Astrocyte (in vitro differentiated cells and primary cell): ENCODE data around the gene CSGALNACT2. TPM values are rescaled to one million over a fixed set of nuclear protein-coding genes. Genes with fewer than 3 reads are reported as not detected.

Experiments used
- DNase-seq: peaks from one replicate; pipeline ENCODE4 v3.0.0-alpha.2; 2010; ENCODE audit warnings: low read depth
- FAIRE-seq: peaks from 2 replicates; lab custom pipeline; 2011; peaks lifted over from hg19 to GRCh38; lab: Jason Lieb, UNC
- H2AFZ ChIP-seq: 2 replicates; pipeline ENCODE4 v1.6.0; 2012; ENCODE audit warnings: low read depth, low read length, inconsistent platforms
- H3K27ac ChIP-seq: 2 replicates; pipeline ENCODE4 v1.5.1; 2011; ENCODE audit warnings: low read depth, low read length, inconsistent platforms
- H3K27me3 ChIP-seq: 2 replicates; pipeline ENCODE4 v1.6.0; 2011; ENCODE audit warnings: low read length, inconsistent platforms; ENCODE audit not compliant: insufficient read depth
- H3K36me3 ChIP-seq: 2 replicates; pipeline ENCODE4 v1.5.1; 2011; ENCODE audit warnings: low read length, inconsistent platforms; ENCODE audit not compliant: insufficient read depth
- H3K4me1 ChIP-seq: 2 replicates; pipeline ENCODE4 v1.5.1; 2011; ENCODE audit warnings: low read length, inconsistent platforms; ENCODE audit not compliant: insufficient read depth
- H3K4me2 ChIP-seq: 2 replicates; pipeline ENCODE4 v1.6.0; 2012; ENCODE audit warnings: low read length, inconsistent platforms
- H3K4me3 ChIP-seq: 2 replicates; pipeline ENCODE4 v1.5.1; 2011; ENCODE audit warnings: low read depth, mild to moderate bottlenecking, low read length, inconsistent platforms; ENCODE audit not compliant: insufficient read depth
- H3K79me2 ChIP-seq: 2 replicates; pipeline ENCODE4 v1.6.0; 2012; ENCODE audit warnings: mild to moderate bottlenecking, low read length, inconsistent platforms; ENCODE audit not compliant: insufficient read depth
- H3K9ac ChIP-seq: 2 replicates; pipeline ENCODE4 v1.6.0; 2012; ENCODE audit warnings: mild to moderate bottlenecking, low read length, inconsistent platforms
- H3K9me3 ChIP-seq: 2 replicates; pipeline ENCODE4 v1.5.1; 2012; ENCODE audit warnings: low read depth, mild to moderate bottlenecking, low read length, inconsistent platforms; ENCODE audit not compliant: insufficient read depth
- H4K20me1 ChIP-seq: 2 replicates; pipeline ENCODE4 v1.6.0; 2012; ENCODE audit warnings: low read length, inconsistent platforms; ENCODE audit not compliant: insufficient read depth
- H3K27ac Mint-ChIP-seq: one replicate; pipeline ENCODE4 v1.8.0; 2021; ENCODE audit warnings: mild to moderate bottlenecking, mixed read lengths; ENCODE audit not compliant: unreplicated experiment
- H3K27me3 Mint-ChIP-seq: one replicate; pipeline ENCODE4 v1.8.0; 2021; ENCODE audit warnings: low read depth, mixed read lengths; ENCODE audit not compliant: unreplicated experiment
- H3K36me3 Mint-ChIP-seq: one replicate; pipeline ENCODE4 v1.8.0; 2021; ENCODE audit warnings: low read depth, mixed read lengths; ENCODE audit not compliant: unreplicated experiment
- H3K4me1 Mint-ChIP-seq: one replicate; pipeline ENCODE4 v1.8.0; 2021; ENCODE audit warnings: low read depth, mixed read lengths; ENCODE audit not compliant: unreplicated experiment
- H3K4me3 Mint-ChIP-seq: one replicate; pipeline ENCODE4 v1.8.0; 2021; ENCODE audit warnings: mild to moderate bottlenecking, moderate library complexity, mixed read lengths; ENCODE audit not compliant: unreplicated experiment
- H3K9me3 Mint-ChIP-seq: one replicate; pipeline ENCODE4 v1.8.0; 2021; ENCODE audit warnings: mild to moderate bottlenecking, mixed read lengths; ENCODE audit not compliant: unreplicated experiment
- CTCF ChIP-seq: IDR thresholded peaks from 2 replicates; pipeline ENCODE4 v1.5.1; 2011; ENCODE audit warnings: low read depth, mild to moderate bottlenecking, inconsistent platforms, low read length, moderate library complexity; ENCODE audit not compliant: insufficient read depth
- EZH2 ChIP-seq: IDR thresholded peaks from 2 replicates; pipeline ENCODE4 v1.6.1; 2012; ENCODE audit warnings: mild to moderate bottlenecking, low read length, inconsistent platforms; ENCODE audit not compliant: insufficient read depth
- total RNA-seq: library from RNA; stranded (reverse); gene quantifications from 2 replicates; pipeline ENCODE4 v1.2.1, GENCODE V29; 2021

Gene CSGALNACT2
- total RNA-seq, 1 donor from 2014 or later, result 28.5 TPM

GRCh38 chr10:43155741-43156140 lies 17.5 kb downstream of the CSGALNACT2 start:
- DNase-seq, result no peak
- TF ChIP-seq EZH2 (no peak), CTCF (no peak)
- Histone ChIP-seq H3K4me2 (no peak overlapping the region), H3K9ac (no peak overlapping the region), H3K79me2 (peaks cover 79% of the 10 kb centered on the region), H3K27ac (no peak overlapping the region), H3K27me3 (no peaks in the 10 kb centered on the region), H3K4me3 (no peak overlapping the region), H3K36me3 (no peaks in the 10 kb centered on the region), H2AFZ (no peak overlapping the region), H3K4me1 (peaks cover 10% of the 10 kb centered on the region), H4K20me1 (peaks cover 54% of the 10 kb centered on the region), H3K9me3 (no peaks in the 10 kb centered on the region)
- Mint-ChIP-seq H3K4me3 (no peak overlapping the region), H3K27ac (no peak overlapping the region), H3K4me1 (peaks cover 15% of the 10 kb centered on the region), H3K9me3 (no peaks in the 10 kb centered on the region), H3K36me3 (no peaks in the 10 kb centered on the region), H3K27me3 (no peaks in the 10 kb centered on the region)
- peak; percentile 77 for FAIRE-seq

- Histone ChIP-seq H4K20me1 (peaks cover 48% of the 10 kb centered on the region), H3K27me3 (no peaks in the 10 kb centered on the region), H3K9ac (no peak overlapping the region), H3K79me2 (peaks cover 74% of the 10 kb centered on the region), H3K4me1 (peaks cover 18% of the 10 kb centered on the region), H2AFZ (no peak overlapping the region), H3K4me3 (no peak overlapping the region), H3K36me3 (no peaks in the 10 kb centered on the region), H3K4me2 (no peak overlapping the region), H3K27ac (no peak overlapping the region), H3K9me3 (no peaks in the 10 kb centered on the region)
- FAIRE-seq, result no peak
- TF ChIP-seq EZH2 (no peak), CTCF (no peak)
- H3K27ac Mint-ChIP-seq, result no peak overlapping the region
- H3K9me3 Mint-ChIP-seq, result no peaks in the 10 kb centered on the region
- DNase-seq, result no peak
- no peak overlapping the region for H3K4me3 Mint-ChIP-seq
- peaks cover 3% of the 10 kb centered on the region for H3K36me3 Mint-ChIP-seq
- H3K4me1 Mint-ChIP-seq, result peaks cover 20% of the 10 kb centered on the region
- no peaks in the 10 kb centered on the region for H3K27me3 Mint-ChIP-seq
These were observed 18.5 kb downstream of the CSGALNACT2 start for GRCh38 chr10:43156590-43157341.

- peaks cover 39% of the 10 kb centered on the region for H4K20me1 ChIP-seq
- H3K9me3 Mint-ChIP-seq, result no peaks in the 10 kb centered on the region
- no peaks in the 10 kb centered on the region for H3K36me3 ChIP-seq
- H3K27ac Mint-ChIP-seq, result no peak overlapping the region
- DNase-seq (no peak), FAIRE-seq (no peak)
- TF ChIP-seq CTCF (no peak), EZH2 (no peak)
- H3K4me2 ChIP-seq, result no peak overlapping the region
- no peak overlapping the region for H3K4me3 ChIP-seq
- H3K27ac ChIP-seq, result no peak overlapping the region
- H3K36me3 Mint-ChIP-seq, result peaks cover 10% of the 10 kb centered on the region
- H3K9me3 ChIP-seq, result no peaks in the 10 kb centered on the region
- H3K4me1 Mint-ChIP-seq, result peaks cover 29% of the 10 kb centered on the region
- no peak overlapping the region for H2AFZ ChIP-seq
- no peak overlapping the region for H3K9ac ChIP-seq
- H3K27me3 Mint-ChIP-seq, result no peaks in the 10 kb centered on the region
- no peaks in the 10 kb centered on the region for H3K27me3 ChIP-seq
- peaks cover 66% of the 10 kb centered on the region for H3K79me2 ChIP-seq
- H3K4me1 ChIP-seq, result peaks cover 18% of the 10 kb centered on the region
- H3K4me3 Mint-ChIP-seq, result no peak overlapping the region
These were observed 20.4 kb downstream of the CSGALNACT2 start for GRCh38 chr10:43158636-43159035.
